HG03060 (cell line): Measurements from ENCODE around the gene SGCG.
"Not testable (repeated sequence)": the region's sequence is repeated elsewhere in the genome, so short reads cannot be mapped to it uniquely, and the experiment has no call there.

Source experiments
- ATAC-seq: cut with Tn5 transposase; IDR thresholded peaks from one replicate; pipeline ENCODE4 v1.9.1; 2021; ENCODE audit warnings: low read depth, moderate number of reproducible peaks; ENCODE audit not compliant: unreplicated experiment

SGCG gene, protein sequence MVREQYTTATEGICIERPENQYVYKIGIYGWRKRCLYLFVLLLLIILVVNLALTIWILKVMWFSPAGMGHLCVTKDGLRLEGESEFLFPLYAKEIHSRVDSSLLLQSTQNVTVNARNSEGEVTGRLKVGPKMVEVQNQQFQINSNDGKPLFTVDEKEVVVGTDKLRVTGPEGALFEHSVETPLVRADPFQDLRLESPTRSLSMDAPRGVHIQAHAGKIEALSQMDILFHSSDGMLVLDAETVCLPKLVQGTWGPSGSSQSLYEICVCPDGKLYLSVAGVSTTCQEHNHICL

DNA sequence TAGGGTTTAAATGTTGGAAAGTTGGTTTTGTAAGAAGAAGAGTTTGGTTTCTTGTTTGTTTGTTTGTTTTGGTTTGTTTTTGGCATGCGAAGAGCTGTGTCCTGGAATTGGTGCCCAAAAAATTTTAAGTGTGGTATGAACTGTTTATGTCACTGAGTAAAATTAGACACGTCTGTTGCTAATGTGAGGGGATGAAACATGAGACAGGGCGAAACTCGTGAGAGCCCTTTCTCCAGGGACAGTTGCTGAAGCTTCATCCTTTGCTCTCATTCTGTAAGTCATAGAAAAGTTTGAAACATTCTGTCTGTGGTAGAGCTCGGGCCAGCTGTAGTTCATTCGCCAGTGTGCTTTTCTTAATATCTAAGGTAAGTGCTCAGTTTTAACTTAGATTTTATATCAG, at the start of gene SGCG:
Gene SGCG, plus strand, starts transcription at position 269 of the 400 bp plus-strand sequence. CDS start 22,716 bp downstream, outside the sequence.
- no peak for ATAC-seq

DNA sequence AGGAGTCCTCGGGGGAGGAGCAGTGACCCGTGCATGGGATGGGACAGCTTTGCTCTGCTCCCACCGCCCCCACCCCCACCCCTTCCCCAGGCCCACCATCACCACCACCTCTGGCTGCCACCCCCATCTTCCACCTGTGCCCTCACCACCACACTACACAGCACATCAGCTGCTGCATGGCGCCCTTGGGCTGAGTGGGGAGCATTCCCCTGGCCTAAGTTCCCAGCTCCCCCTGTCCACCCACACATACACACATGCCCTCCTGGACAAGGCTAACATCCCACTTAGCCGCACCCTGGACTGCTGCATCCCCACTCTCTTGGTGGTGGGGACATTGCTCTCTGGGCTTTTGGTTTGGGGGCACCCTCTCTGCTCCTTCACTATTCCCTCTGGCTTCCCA, 46.2 kb upstream of the SGCG start:
- ATAC-seq, result no peak

DNA sequence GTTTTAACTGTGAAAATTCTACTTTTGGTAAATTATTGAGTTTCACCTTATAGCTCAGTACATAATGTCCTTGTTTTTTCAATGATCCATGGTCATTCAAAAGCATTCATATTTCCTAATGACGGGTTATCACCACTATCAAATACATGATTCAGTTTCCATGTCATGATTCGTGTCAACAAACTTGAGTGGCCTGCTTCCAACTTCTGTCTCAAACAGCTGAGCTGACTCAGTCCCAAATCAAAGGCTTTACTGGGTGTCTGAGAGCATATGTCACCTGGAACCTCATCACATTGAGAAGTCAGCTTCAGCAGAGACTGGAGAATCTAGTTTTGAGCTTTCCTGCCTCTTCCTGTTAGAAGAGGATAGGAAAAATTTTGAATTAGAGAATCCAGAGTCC, 40.3 kb upstream of the SGCG start:
- no peak for ATAC-seq

DNA sequence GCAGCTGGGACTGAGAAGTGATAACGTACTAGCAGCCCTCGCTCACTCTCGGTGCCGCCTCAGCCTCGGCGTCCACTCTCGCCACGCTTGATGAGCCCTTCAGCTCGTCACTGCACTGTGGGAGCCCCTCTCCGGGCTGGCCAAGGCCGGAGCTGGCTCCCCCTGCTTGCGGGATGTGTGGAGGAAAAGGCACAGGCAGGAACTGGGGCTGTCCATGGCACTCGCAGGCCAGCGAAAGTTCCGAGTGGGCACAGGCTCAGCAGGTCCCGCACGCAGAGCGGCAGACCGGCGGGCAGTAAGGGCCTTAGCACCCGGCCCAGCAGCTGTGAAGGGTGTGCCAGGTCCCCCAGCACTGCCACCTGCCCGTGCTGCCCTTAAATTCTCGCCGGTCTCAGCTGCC, 38.8 kb upstream of the SGCG start:
- ATAC-seq, result no peak

DNA sequence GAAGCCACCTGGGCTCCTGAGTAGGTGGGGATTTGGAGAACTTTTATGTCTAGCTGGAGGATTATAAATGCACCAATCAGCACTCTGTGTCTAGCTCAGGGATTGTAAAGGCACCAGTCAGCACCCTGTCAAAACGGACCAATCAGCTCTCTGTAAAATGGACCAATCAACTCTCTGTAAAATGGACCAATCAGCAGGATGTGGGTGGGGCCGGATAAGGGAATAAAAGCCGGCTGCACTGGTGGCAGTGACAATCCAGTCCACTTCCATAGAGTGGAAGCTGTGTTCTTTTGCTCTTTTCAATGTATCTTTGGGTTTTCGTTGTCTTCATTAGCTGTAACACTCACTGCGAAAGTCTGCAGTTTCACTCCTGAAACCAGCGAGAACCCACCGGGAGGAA, 38.2 kb upstream of the SGCG start:
- not testable (repeated sequence) for ATAC-seq

DNA sequence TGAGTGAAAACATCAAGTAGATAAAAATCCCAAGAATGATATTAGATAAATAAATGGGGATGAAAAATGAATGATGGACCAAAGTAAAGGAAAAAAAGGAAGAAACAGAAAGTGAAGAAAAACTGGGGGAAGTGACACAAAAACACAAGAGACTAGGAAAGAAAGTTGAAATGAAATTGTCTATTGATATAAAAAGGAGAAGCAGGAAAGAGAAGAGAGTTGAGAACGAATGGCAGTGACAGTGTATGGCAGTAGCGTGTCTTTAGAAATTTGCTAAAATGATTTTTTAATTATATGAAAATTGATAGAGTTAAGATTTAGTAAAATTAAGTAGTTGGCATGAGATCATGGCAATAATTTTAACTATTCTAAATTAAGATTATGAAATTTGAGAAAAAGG, 36.3 kb upstream of the SGCG start:
- ATAC-seq, result no peak

DNA sequence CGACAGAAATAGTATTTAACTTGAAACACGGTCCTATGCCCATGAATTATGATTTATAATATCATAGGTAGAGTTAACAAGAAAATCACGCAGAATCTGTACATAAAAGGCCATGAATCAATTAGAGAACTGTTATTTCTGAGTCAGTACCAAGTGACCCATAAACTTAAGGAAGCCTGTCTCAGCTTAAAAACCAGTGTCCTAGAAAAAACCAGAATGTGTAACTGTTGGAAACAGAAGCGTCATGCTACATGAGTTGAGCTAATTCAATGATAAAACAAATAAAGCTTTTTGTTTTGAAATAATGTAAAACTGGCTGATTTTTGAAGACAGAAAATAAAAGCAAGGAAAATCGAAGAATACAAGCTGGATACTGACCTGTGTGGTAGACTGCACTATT, 34.8 kb upstream of the SGCG start:
- ATAC-seq, result no peak

DNA sequence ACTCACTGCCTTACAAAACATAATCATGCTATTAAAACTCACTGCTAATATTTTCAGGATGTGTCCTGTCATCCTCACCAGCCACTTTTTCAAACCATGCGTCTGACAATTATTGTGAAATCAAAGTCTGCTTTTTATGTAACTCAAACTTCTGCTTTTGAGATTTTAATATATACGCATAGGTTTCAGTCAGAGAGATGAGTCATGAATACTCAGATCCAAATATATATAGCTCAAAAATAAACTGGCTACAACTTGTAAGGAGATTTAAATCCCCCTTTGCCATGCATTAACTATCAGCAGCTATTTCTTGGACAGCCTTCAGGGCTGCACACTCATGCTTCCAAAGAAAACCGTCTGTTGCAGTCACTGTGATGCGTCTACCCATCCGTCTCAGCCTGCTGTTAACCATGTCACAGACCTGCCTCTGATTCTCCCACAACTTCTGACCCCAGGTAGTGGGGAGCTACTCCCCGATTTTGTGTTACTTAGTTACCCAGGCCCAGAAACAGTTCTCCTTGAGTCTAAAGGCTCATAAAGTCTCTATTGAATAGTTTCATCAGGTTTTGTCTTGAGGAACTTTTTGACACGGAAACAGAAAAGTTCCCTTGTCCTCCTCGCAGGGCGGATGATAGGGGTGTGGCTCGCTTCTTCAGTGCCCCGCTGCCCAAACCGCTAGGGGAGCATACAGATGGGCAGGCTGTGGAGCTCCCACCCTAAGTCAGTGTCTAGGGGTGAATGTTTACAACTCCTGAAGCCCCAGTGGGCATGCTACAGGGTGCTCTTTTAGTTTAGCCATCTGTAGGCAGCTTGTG, 33.8 kb upstream of the SGCG start:
- ATAC-seq, result no peak

DNA sequence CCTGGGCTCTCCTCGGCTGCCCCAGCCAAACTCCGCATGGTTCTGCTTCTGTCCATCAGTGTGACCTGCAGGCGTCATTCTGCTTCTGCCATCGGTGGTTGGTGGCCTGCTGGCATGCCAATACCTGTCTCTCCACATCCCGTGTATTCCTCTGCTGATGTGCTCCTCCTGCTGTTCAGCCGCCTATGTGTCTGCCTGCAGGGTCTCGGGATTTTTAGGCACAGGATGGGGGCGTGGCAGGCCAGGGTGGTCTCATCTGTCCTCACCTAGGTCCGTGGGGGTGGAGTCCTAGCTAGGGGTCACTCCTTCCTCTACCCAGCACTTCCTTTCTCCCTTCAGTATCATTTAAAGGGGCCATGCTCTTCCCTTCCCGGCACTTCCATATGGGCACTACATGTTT, 33.0 kb upstream of the SGCG start:
- no peak for ATAC-seq

DNA sequence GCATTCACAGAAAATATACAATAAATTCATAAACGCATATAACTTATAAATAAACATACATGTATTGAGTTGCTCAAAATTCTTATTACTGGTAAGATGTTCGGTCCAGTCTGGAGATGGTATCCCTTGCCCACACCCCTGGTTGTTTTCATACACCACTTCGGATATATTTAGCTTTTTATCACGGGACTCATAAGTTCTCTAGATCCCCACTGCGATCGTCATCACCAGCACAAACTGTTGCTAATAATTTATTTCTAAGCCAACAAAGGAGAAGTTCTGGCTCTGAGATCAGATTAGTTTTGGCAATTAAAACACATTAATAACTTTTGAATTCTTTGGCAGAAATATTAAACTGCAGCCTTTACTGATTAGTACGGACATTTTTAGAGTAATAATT, 23.0 kb upstream of the SGCG start:
- ATAC-seq, result no peak

DNA sequence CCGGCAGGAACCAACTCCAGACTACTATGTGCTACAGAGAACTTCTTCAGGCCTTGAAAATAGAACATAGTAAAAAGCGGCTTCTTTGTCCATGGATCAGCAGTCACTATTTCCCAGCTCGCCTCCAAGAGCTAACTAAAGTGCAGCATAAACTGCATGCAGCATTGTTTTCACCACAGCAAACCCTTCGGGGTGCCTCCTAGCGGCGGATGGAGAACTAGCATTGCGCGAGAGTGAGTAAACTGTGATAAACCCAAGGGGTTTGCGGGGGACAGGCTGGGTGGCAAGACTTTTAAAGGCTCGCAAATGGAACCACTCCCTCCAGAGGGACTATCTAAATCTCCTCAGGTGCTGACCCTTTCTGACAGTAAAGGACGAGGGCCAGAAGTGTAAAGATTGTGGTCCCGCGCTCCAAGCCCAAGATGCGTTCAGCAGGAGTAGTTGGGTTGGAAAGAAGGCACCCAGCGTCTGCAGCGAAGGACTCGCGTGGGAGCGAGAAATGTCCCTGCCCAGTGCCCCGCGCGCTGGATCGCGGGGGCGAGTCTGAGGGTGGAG, 21.5 kb upstream of the SGCG start:
- ATAC-seq, result no peak

DNA sequence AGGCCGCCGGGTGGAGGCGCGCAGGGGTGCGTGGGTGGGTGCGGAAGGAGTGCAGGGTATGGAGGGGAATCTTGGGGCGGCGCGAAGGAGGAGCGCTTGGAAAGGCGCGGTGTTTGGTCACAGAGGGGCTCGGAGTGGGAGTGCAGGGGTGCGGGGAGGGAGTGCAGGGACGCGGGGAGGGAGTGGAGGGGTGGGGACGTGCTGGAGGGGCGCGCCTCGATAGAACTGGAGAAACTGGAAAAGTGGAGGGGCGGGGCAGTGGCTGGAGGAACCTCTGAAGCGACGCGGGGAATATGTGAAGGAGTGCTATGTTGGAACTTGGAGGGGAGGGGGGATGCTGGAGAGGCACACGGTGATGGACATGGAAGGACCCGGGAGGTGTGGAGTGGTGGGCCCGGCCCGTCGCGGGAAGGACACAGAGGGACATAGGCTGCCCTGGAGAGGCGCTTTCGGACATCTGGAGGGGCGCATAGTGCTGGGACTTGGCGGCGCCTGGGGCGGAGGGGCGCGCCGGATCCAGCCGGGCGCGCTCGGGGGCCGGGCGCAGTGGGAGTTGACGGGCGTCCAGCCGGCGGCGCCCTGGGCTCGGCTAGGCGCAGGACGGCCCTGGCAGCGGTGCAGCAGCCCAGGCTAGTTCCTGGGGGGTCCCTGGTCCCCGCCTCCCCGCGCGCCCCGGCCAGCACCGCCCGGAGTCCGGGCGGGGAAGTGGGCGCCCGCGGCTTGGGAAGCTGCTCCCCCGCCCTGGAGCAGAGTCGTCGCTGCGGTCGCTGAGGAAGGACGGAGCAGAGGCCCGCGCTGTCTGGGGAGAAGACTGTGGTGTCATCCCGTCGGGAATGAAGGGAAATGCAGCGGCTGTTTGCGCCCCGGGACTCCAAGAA, 20.8 kb upstream of the SGCG start:
- ATAC-seq, result no peak

DNA sequence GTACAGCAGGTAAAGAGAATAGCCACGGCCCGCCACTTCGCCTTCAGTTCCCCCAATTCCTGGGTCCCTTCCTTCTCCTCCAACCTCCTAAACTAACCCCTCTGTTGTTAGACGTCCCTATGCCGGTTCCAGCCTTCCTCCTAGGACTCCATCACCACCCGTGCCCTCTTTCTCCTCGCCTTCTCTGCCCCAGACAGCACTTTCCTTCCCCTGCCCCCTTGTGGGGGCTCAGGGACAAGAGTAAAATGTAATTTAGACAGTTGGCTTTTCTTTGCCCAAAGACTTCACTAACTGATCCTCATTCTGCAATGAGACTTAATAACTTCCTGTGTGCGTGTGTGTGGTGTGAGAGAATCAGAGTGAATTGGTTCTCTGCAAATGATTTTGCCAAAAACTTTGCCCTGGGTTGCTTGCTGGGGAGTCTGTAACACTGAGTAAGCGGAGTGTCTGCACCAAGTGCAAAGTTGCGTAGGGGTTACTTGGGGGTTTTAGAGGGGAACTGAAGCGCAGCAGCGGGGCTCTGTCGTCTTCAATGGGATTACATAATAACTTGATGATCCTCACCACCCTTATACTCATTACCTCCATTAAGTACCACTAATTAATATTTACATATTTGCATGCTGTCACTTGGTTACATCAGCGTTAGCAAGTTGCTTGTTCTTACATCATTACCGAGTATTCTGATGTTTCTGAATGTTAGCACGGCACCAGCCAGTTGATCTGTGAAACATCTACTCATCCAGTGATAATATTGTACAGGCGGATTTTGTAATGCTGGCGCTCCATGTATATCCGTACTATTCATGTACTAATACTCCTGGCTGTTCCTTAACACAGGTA, 19.9 kb upstream of the SGCG start:
- no peak for ATAC-seq

DNA sequence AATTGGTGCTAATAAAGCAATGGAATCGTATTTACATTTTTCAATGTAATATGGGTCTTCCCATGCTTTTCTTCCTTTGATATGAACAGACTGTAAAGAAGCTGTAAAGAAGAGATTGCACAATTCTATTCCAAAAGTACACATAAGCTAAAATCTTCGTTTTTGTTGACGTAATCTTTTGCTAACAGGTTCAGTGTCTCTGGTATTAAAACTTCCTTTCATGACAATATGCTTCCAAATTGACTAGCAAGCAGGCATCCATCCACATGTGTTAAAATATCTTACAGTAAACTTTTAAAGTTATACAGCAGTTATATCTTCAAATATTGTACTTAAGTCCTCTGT, 19.3 kb upstream of the SGCG start:
- ATAC-seq, result no peak

DNA sequence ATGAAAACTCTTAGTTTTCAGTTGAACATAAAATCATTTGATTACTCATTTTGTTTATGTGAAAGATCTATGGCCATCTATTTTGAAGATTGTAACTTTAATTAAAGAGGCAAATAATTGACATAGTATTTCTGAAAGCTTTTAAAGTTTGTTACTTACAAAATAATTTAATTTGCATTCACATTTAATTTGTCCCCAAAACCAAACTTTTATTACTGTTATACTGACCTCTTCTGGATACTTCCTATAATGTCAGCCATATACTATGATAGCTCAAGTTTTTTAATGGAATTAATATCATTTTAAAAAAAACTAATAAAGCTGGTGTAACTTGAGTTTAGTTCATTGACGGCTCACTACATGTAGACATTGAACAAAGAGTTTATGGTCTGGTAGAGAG, 4.9 kb upstream of the SGCG start:
- ATAC-seq, result no peak

DNA sequence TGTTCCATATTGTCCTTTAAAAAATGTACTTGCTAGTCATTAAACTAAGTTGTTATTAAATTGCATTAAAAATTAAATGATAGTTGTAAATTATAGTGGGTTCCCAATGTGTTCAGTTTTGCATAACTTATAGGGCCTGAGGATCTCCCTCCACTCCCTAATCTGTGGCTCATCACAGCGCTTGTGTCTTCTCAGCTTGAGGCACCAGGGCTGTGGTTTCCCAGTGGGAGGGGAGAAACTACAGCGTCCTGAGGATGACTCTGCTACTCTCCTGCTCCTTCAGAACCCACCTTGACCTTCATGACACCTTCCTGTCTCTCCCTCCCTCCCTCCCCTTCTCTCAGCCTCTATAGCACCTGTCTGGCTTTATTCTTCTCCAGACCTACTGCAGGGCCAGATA, 1.4 kb downstream of the SGCG start:
- ATAC-seq, result no peak

DNA sequence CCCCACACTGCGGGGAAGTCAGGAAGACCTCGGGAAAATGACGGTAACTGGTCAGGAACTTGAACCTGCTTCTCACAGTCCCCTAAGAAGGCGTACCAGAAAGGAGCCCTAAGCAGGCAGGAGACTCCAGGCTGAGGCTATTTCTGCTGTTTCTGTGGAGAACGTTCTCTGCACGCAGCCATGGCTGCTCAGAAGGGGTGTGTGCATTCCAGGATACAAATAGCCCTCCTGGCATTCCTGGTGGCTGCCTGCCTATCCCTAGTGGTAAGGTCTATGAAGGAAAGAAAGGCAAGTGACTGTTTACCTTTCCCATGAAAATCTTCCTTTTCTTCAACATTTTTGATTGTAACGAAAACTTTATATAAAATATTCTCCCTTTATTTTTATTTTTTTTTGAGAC, 2.5 kb downstream of the SGCG start:
- no peak for ATAC-seq

DNA sequence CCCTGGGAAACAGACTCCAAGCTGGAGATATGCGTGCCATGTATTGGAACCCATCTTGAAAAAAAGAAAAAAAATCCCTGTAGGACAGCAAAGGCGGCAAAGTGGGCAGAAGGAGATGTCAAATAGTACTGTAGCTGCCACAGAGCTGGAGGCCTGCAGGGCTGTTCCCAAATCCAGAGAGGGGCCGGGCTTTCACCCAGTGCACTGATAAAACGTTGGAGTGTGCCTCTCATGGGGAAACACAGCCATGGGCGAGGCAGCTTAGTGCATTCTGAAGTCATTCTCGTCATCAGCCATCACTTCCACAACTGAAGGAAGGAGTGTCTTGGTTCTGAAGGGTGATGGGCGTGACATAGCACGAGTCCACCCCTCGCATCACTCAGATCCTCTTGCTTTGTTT, 4.8 kb downstream of the SGCG start:
- ATAC-seq, result no peak

DNA sequence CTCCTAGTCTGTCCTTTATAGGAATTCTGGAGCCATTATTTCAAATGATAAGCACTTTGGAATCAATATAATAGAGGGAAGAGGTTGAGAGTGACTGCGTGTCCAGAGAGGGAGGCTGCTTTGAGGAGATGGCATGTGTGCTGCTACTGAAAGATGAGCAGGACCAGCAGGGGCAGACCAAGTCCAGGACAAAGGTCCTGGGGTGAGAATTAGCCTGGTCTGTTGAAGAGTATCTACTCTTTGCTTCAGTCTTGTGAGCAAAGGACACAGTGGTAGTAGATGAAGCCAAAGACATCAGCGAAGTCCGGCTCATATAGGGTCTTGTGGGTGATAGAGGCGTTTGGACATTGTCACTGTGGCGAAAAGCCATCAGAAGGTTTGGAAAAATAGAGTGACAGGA, 21.1 kb downstream of the SGCG start:
- ATAC-seq, result no peak

DNA sequence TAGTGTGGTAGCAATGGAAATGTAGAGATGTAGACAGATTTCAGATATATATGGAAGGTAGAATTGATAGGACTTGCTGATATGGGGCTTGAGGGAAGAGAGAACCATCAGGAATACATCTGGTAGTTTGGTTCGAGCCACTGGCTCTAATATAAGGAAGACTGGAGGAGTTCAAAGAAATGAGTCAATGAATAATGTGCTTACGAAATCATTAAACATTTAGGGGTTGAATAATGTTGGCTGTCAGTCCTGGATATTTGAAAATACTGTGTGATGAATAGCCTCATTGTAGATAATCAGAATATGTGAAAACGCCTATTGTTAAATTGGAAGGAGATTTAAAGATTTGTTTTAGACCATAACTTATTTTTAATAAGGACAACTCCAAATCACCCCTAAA, 21.6 kb downstream of the SGCG start:
- no peak for ATAC-seq
